Fibroblast of skin of left biceps (primary cell): ENCODE data around the gene CSE1L.
"Not testable (repeated sequence)": the region's sequence is repeated elsewhere in the genome, so short reads cannot be mapped to it uniquely, and the experiment has no call there.

ENCODE experiments used
- DNase-seq, 2 experiments: peaks; one replicate each; pipeline ENCODE4 v3.0.0-alpha.2; 2013; ENCODE audit warnings: low read depth in 2 of 2

CSE1L gene

GRCh38 chr20:49063279-49063678 lies 17.2 kb downstream of the CSE1L start:
- DNase-seq = no peak

- DNase-seq = no peak
Observed at GRCh38 chr20:49074521-49074920, 28.4 kb downstream of the CSE1L start.

GRCh38 chr20:49078310-49078709 lies 32.2 kb downstream of the CSE1L start:
- DNase-seq = no peak

GRCh38 chr20:49082295-49082694 lies 36.2 kb downstream of the CSE1L start:
- not testable (repeated sequence) for DNase-seq

- no peak for DNase-seq
Observed at GRCh38 chr20:49091104-49091503, 45.0 kb downstream of the CSE1L start.

GRCh38 chr20:49091762-49092161 lies 45.6 kb downstream of the CSE1L start:
- no peak for DNase-seq

GRCh38 chr20:49096203-49096730 lies 50.2 kb downstream of the CSE1L start:
- DNase-seq = no peak

- no peak for DNase-seq
Observed at GRCh38 chr20:49097159-49097558, 51.0 kb downstream of the CSE1L start.

GRCh38 chr20:49098136-49098535 lies 52.0 kb downstream of the CSE1L start:
- DNase-seq = no peak

GRCh38 chr20:49099011-49099410 lies 52.9 kb downstream of the CSE1L start:
- no peak for DNase-seq

GRCh38 chr20:49100292-49100691 lies 54.2 kb downstream of the CSE1L start:
- DNase-seq = not testable (repeated sequence)

- DNase-seq = no peak
Observed at GRCh38 chr20:49100972-49101371, 54.9 kb downstream of the CSE1L start.

- no peak for DNase-seq
Observed at GRCh38 chr20:49103019-49103418, 56.9 kb downstream of the CSE1L start.

- no peak for DNase-seq
Observed at GRCh38 chr20:49103647-49104364, 57.7 kb downstream of the CSE1L start.

- no peak for DNase-seq
Observed at GRCh38 chr20:49104365-49104648, 58.2 kb downstream of the CSE1L start.

GRCh38 chr20:49104979-49105547 lies 59.0 kb downstream of the CSE1L start:
- DNase-seq = not testable (repeated sequence)

- DNase-seq = no peak
Observed at GRCh38 chr20:49106328-49106727, 60.2 kb downstream of the CSE1L start.

GRCh38 chr20:49110767-49111694 lies 64.9 kb downstream of the CSE1L start:
- DNase-seq = no peak

GRCh38 chr20:49112596-49113274 lies 66.6 kb downstream of the CSE1L start:
- DNase-seq = no peak

- no peak for DNase-seq
Observed at GRCh38 chr20:49115564-49115963, 69.5 kb downstream of the CSE1L start.

- DNase-seq = no peak
Observed at GRCh38 chr20:49118307-49118706, 72.2 kb downstream of the CSE1L start.

GRCh38 chr20:49119988-49120387 lies 73.9 kb downstream of the CSE1L start:
- DNase-seq = no peak
